GM12892 (cell line): ENCODE data around the gene KIAA0825.

Experiments used
- POLR2A ChIP-seq: IDR thresholded peaks from 2 replicates; pipeline ENCODE4 v1.6.1; 2011; ENCODE audit warnings: low read depth, low read length, control low read depth
- POLR2AphosphoS5 ChIP-seq: IDR thresholded peaks from 2 replicates; pipeline ENCODE4 v1.6.1; 2011; ENCODE audit warnings: low read depth, low read length, control low read depth
- TAF1 ChIP-seq: IDR thresholded peaks from 2 replicates; pipeline ENCODE4 v1.6.1; 2011; ENCODE audit warnings: low read depth, mild to moderate bottlenecking, control low read depth, low read length, borderline replicate concordance

- TF ChIP-seq POLR2A, result no peak
- TF ChIP-seq TAF1, result no peak
- TF ChIP-seq POLR2AphosphoS5, result no peak
Measured at GRCh38 chr5:94375801-94376200, 242.6 kb downstream of the KIAA0825 start.
